NOMO-1 (cell line): Measurements from ENCODE around the gene GAPVD1.
"Not testable (repeated sequence)": the region's sequence is repeated elsewhere in the genome, so short reads cannot be mapped to it uniquely, and the experiment has no call there.

Source experiments
- DNase-seq, 2 experiments: peaks; one replicate each; lab custom pipeline; 2025; ENCODE audit not compliant: unreplicated experiment in 2 of 2; lab: John Stamatoyannopoulos, UW

Gene GAPVD1

GRCh38 chr9:125261501-125262293, at the start of gene GAPVD1:
TSS of gene GAPVD1 (plus strand) at chr9:125261826. CDS start at chr9:125298922, 37,096 bp downstream.
- DNase-seq, result peak; percentile 93 to 96

GRCh38 chr9:125214186-125214585, 47.4 kb upstream of the GAPVD1 start:
- no peak for DNase-seq

GRCh38 chr9:125218621-125219020, 43.0 kb upstream of the GAPVD1 start:
- no peak for DNase-seq

GRCh38 chr9:125224858-125225257, 36.8 kb upstream of the GAPVD1 start:
- DNase-seq, result not testable (repeated sequence)

- DNase-seq, result no peak
Observed at GRCh38 chr9:125227761-125228160, 33.9 kb upstream of the GAPVD1 start.

- DNase-seq, result no peak
Observed at GRCh38 chr9:125233678-125234077, 27.9 kb upstream of the GAPVD1 start.

GRCh38 chr9:125234099-125234498, 27.5 kb upstream of the GAPVD1 start:
- DNase-seq, result not testable (repeated sequence)

- DNase-seq, result no peak
Observed at GRCh38 chr9:125235804-125236519, 25.7 kb upstream of the GAPVD1 start.

GRCh38 chr9:125236520-125237159, 25.0 kb upstream of the GAPVD1 start:
- not testable (repeated sequence) for DNase-seq

- DNase-seq, result no peak
Observed at GRCh38 chr9:125238127-125238914, 23.3 kb upstream of the GAPVD1 start.

GRCh38 chr9:125238915-125239446, 22.6 kb upstream of the GAPVD1 start:
- no peak for DNase-seq

- no peak for DNase-seq
Observed at GRCh38 chr9:125239631-125240597, 21.7 kb upstream of the GAPVD1 start.

- DNase-seq, result no peak
Observed at GRCh38 chr9:125240649-125240999, 21.0 kb upstream of the GAPVD1 start.

GRCh38 chr9:125241000-125241862, 20.4 kb upstream of the GAPVD1 start, which contains the start of gene HSPA5:
TSS of gene HSPA5 (minus strand) at chr9:125241343. CDS start at chr9:125241126, 217 bp downstream.
- peak; percentile 98 for DNase-seq

GRCh38 chr9:125241863-125242739, 19.5 kb upstream of the GAPVD1 start:
- peak in 1 of 2 experiments; percentile 33 for DNase-seq

GRCh38 chr9:125243792-125244260, 17.8 kb upstream of the GAPVD1 start:
- DNase-seq, result no peak

GRCh38 chr9:125246261-125246667, 15.4 kb upstream of the GAPVD1 start:
- no peak for DNase-seq
